ENCODE results near the gene ORM2. TPM values are rescaled to one million over a fixed set of nuclear protein-coding genes. Genes with fewer than 3 reads are reported as not detected.

ORM2 gene
- total and polyA plus RNA-seq, 2 of the 4 experiments (the other 2 are of a cell fraction) = not detected

DNA sequence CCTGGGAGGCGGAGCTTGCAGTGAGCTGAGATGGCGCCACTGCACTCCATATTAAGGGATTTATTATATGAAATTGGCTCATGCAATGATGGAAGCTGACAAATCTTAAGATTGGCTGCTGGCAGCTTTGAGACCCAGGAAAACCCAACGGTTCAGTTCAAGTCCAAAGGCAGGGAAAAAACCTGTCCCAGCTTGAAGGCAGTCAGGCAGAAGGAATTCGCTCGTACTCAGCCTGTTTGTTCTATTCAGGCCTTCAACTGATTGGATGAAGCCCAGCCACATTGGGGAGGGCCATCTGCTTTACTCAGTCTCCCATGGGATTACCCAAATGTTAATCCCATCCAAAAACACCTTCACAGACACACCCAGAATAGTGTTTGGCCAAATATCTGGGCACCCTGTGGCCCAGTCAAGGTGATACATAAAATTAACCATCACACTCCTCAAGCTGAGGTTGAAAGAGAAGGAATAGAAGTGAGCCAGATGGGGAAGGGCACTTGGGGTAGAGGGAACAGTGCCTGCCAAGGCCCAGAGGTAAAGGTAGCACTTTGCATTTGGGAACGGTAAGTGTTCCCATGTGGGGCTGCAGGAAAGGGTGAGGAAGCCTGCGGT, 15.3 kb upstream of the ORM2 start:
- no peak overlapping the region for H4K91ac ChIP-seq (ENCODE audit: insufficient read depth, low read depth, low read length)
- BruUV-seq (replicated peaks) = no TSS peak
- in situ Hi-C loops (cut with MboI; ENCODE audit: low sequenced_read_pairs) (no loop called here), intact Hi-C loops (cut with micrococcal nuclease) (no loop called here), dilution Hi-C loops (cut with HindIII; ENCODE audit: low sequenced_read_pairs, unreplicated experiment) (no loop called here)
- no peak overlapping the region for H3K27ac ChIP-seq (ENCODE audit: insufficient read depth, low read length)
- 0 out of 2 replicates have a peak overlapping the region, but pooled peaks have one; percentile 7 for H2AK5ac ChIP-seq (ENCODE audit: low read depth, low read length)
- H3K36me3 ChIP-seq (ENCODE audit: control insufficient read depth, insufficient read depth, low read length) = peaks cover 5% of the 10 kb centered on the region
- H3K23ac ChIP-seq (ENCODE audit: low read depth, low read length) = no peak overlapping the region
- H3K14ac ChIP-seq (replicated peaks; ENCODE audit: low read depth, low read length) = no peak overlapping the region
- H4K5ac ChIP-seq (ENCODE audit: low read depth, low read length) = no peak overlapping the region
- peak overlapping the region; percentile 2; the same call in 1 of the 2 replicates for H3K4ac ChIP-seq (ENCODE audit: low read depth, low read length)
- H2BK5ac ChIP-seq (ENCODE audit: low read depth, low read length, poor library complexity, severe bottlenecking) = no peak overlapping the region
- peaks cover 7% of the 10 kb centered on the region for H3K4me1 ChIP-seq (ENCODE audit: control insufficient read depth, insufficient read depth, low read length)
- no peaks in the 10 kb centered on the region for H3K79me1 ChIP-seq (ENCODE audit: low read depth in 1 of 2, low read length in 2 of 2)
- peaks cover 17% of the 10 kb centered on the region; the same call in 1 of the 2 replicates for H3K9me1 ChIP-seq (ENCODE audit: insufficient read depth, low read length)
- no peak overlapping the region for H3K56ac ChIP-seq (ENCODE audit: extremely low read depth, insufficient read depth, low read length)
- POLR2A ChIA-PET (ENCODE audit: unreplicated experiment) = no interaction called here
- DNase-seq = no peak
- ATAC-seq (ENCODE audit: low read depth) = no peak
- TF ChIP-seq SMC3 (IDR thresholded peaks at IDR 0.05; ENCODE audit: low read depth, low read length) (no peak), RCOR1 (IDR thresholded peaks at IDR 0.05; ENCODE audit: insufficient replicate concordance, low read length) (no peak), RFX5 (IDR thresholded peaks at IDR 0.05; ENCODE audit: low read depth, low read length) (no peak), FOS (IDR thresholded peaks at IDR 0.05; ENCODE audit: low read depth, low read length) (no peak), MAFK (IDR thresholded peaks at IDR 0.05; ENCODE audit: low read depth, low read length) (no peak), RAD21 (IDR thresholded peaks at IDR 0.05; ENCODE audit: low read length) (no peak), BHLHE40 (IDR thresholded peaks at IDR 0.05; ENCODE audit: low read depth, low read length) (no peak), MXI1 (IDR thresholded peaks at IDR 0.05; ENCODE audit: borderline replicate concordance, low read depth, low read length) (no peak), POLR2A (IDR thresholded peaks at IDR 0.05; ENCODE audit: low read depth, low read length) (no peak), CEBPB (IDR thresholded peaks at IDR 0.05; ENCODE audit: low read depth, low read length) (no peak), CHD1 (IDR thresholded peaks at IDR 0.05; ENCODE audit: low read depth, low read length) (no peak)
- TF ChIP-seq, protein P1, sequence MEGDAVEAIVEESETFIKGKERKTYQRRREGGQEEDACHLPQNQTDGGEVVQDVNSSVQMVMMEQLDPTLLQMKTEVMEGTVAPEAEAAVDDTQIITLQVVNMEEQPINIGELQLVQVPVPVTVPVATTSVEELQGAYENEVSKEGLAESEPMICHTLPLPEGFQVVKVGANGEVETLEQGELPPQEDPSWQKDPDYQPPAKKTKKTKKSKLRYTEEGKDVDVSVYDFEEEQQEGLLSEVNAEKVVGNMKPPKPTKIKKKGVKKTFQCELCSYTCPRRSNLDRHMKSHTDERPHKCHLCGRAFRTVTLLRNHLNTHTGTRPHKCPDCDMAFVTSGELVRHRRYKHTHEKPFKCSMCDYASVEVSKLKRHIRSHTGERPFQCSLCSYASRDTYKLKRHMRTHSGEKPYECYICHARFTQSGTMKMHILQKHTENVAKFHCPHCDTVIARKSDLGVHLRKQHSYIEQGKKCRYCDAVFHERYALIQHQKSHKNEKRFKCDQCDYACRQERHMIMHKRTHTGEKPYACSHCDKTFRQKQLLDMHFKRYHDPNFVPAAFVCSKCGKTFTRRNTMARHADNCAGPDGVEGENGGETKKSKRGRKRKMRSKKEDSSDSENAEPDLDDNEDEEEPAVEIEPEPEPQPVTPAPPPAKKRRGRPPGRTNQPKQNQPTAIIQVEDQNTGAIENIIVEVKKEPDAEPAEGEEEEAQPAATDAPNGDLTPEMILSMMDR (conservative IDR thresholded peaks at IDR 0.05; ENCODE audit: low read depth, low read length) = no peak
- no peak overlapping the region for H4K8ac ChIP-seq (ENCODE audit: low read depth in 2 of 2, low read length in 2 of 2)
- 90% methylated on average over 6 of the region's 7 CpGs; no CpG with 5 or more reads in 1 of the 2 experiments for WGBS, 2 experiments (ENCODE audit: extremely low coverage in 2 of 2, insufficient read length in 1 of 2)
- H2BK120ac ChIP-seq (ENCODE audit: low read depth, low read length) = no peak overlapping the region
- H3K4me3 ChIP-seq (ENCODE audit: insufficient read depth, low read depth, low read length) = no peak overlapping the region
- no peak overlapping the region for H3K4me2 ChIP-seq (ENCODE audit: low read depth, low read length)
- no peak overlapping the region for H2AFZ ChIP-seq (replicated peaks; ENCODE audit: low read length, poor library complexity)
- no peak overlapping the region for H3K18ac ChIP-seq (ENCODE audit: low read depth, low read length)
- H4K20me1 ChIP-seq (ENCODE audit: insufficient read depth, low read length) = no peaks in the 10 kb centered on the region
- no peaks in the 10 kb centered on the region for H3K27me3 ChIP-seq (ENCODE audit: control insufficient read depth, insufficient read depth, low read length)
- H2BK20ac ChIP-seq (ENCODE audit: low read depth, low read length) = no peak overlapping the region
- CTCF ChIA-PET = interaction anchor here (0.7 to 1.3 kb wide), 3 partner anchors 206 to 232 kb away, joined by 3 read pairs; no protein-coding TSS in a partner anchor
- no peak overlapping the region for H2BK15ac ChIP-seq (ENCODE audit: low read depth, low read length)
- H3K9me3 ChIP-seq (ENCODE audit: control insufficient read depth, insufficient read depth, low read length) = no peaks in the 10 kb centered on the region
- H2AK9ac ChIP-seq (replicated peaks; ENCODE audit: low read depth, low read length, poor library complexity) = no peak overlapping the region
- no peak overlapping the region for H3K9ac ChIP-seq (ENCODE audit: low read depth, low read length)

Measured in IMR-90 (cell line).